ENCODE results near the gene RAET1E. TPM values are rescaled to one million over a fixed set of nuclear protein-coding genes. Genes with fewer than 3 reads are reported as not detected.
"Not testable (repeated sequence)": the region's sequence is repeated elsewhere in the genome, so short reads cannot be mapped to it uniquely, and the experiment has no call there.

RAET1E gene
- total RNA-seq = not detected

- no peak for DNase-seq
- H3K4me3 Mint-ChIP-seq = no peak within 1 kb of the TSS
- CTCF ChIA-PET = no interaction called here
Observed at GRCh38 chr6:149897855-149898744, at the start of gene RAET1E. Gene RAET1E, minus strand, starts transcription at chr6:149898113. Its CDS starts 7,212 bp downstream, at chr6:149890901.

GRCh38 chr6:149947533-149947932, 49.6 kb upstream of the RAET1E start:
- POLR2A ChIA-PET; H3K4me3 Mint-ChIP-seq; DNase-seq; H3K27ac Mint-ChIP-seq; H3K36me3 Mint-ChIP-seq (ENCODE audit: low read depth); H3K4me1 Mint-ChIP-seq; H3K9me3 Mint-ChIP-seq; CTCF ChIA-PET: not testable (repeated sequence)
- peaks cover 69% of the 10 kb centered on the region for H3K27me3 Mint-ChIP-seq

More at GRCh38 chr6:149897855-149898744, at the start of gene RAET1E:
- Mint-ChIP-seq H3K27me3 (peaks cover 21% of the 10 kb centered on the region), H3K27ac (peak within 1 kb of the TSS; percentile 41), H3K9me3 (no peaks in the 10 kb centered on the region), H3K36me3 (ENCODE audit: low read depth) (no peaks in the 10 kb centered on the region), H3K4me1 (peaks cover 38% of the 10 kb centered on the region)
- POLR2A ChIA-PET = no interaction called here

- POLR2A ChIA-PET; H3K4me3 Mint-ChIP-seq; H3K4me1 Mint-ChIP-seq; H3K9me3 Mint-ChIP-seq; H3K36me3 Mint-ChIP-seq (ENCODE audit: low read depth); DNase-seq; H3K27ac Mint-ChIP-seq; CTCF ChIA-PET: not testable (repeated sequence)
- H3K27me3 Mint-ChIP-seq = peaks cover 66% of the 10 kb centered on the region
Observed at GRCh38 chr6:149946631-149947030, 48.7 kb upstream of the RAET1E start.

GRCh38 chr6:149945276-149945675, 47.4 kb upstream of the RAET1E start:
- H3K27ac Mint-ChIP-seq; H3K4me3 Mint-ChIP-seq; H3K9me3 Mint-ChIP-seq; POLR2A ChIA-PET; H3K36me3 Mint-ChIP-seq (ENCODE audit: low read depth); DNase-seq; CTCF ChIA-PET: not testable (repeated sequence)
- Mint-ChIP-seq H3K27me3 (peaks cover 64% of the 10 kb centered on the region), H3K4me1 (peaks cover 21% of the 10 kb centered on the region)

- CTCF ChIA-PET; H3K36me3 Mint-ChIP-seq (ENCODE audit: low read depth); DNase-seq; H3K9me3 Mint-ChIP-seq; H3K27ac Mint-ChIP-seq; POLR2A ChIA-PET: not testable (repeated sequence)
- peaks cover 67% of the 10 kb centered on the region for H3K27me3 Mint-ChIP-seq
- H3K4me3 Mint-ChIP-seq = peak overlapping the region; percentile 39
- H3K4me1 Mint-ChIP-seq = peaks cover 39% of the 10 kb centered on the region
Observed at GRCh38 chr6:149943321-149943720, 45.4 kb upstream of the RAET1E start.

GRCh38 chr6:149942461-149942829, 44.5 kb upstream of the RAET1E start:
- Mint-ChIP-seq H3K4me3 (peak overlapping the region; percentile 92), H3K36me3 (ENCODE audit: low read depth) (peaks cover 3% of the 10 kb centered on the region), H3K4me1 (peaks cover 42% of the 10 kb centered on the region), H3K27ac (no peak overlapping the region), H3K9me3 (no peaks in the 10 kb centered on the region), H3K27me3 (peaks cover 69% of the 10 kb centered on the region)
- CTCF ChIA-PET = no interaction called here
- POLR2A ChIA-PET = interaction anchor here (0.8 kb wide), 1 partner anchor 95 kb away, joined by 3 read pairs; no protein-coding TSS in a partner anchor
- no peak for DNase-seq

- H3K36me3 Mint-ChIP-seq (ENCODE audit: low read depth) = peaks cover 3% of the 10 kb centered on the region
- peak within 1 kb of the TSS; percentile 92 for H3K4me3 Mint-ChIP-seq
- peaks cover 75% of the 10 kb centered on the region for H3K27me3 Mint-ChIP-seq
- CTCF ChIA-PET = interaction anchor here (1.0 kb wide), 1 partner anchor 75 kb away, joined by 4 read pairs; no protein-coding TSS in a partner anchor
- peak; percentile 90 for DNase-seq
- peaks cover 42% of the 10 kb centered on the region for H3K4me1 Mint-ChIP-seq
- POLR2A ChIA-PET = no interaction called here
- H3K9me3 Mint-ChIP-seq = no peaks in the 10 kb centered on the region
- peak within 1 kb of the TSS; percentile 61 for H3K27ac Mint-ChIP-seq
Observed at GRCh38 chr6:149941583-149942460, 43.9 kb upstream of the RAET1E start, which contains the start of gene ULBP2. Gene ULBP2, plus strand, starts transcription at chr6:149942014. Its CDS starts 59 bp downstream, at chr6:149942073.

GRCh38 chr6:149940672-149940982, 42.7 kb upstream of the RAET1E start:
- Mint-ChIP-seq H3K9me3 (no peaks in the 10 kb centered on the region), H3K27me3 (peaks cover 81% of the 10 kb centered on the region), H3K4me3 (peak overlapping the region; percentile 53), H3K27ac (no peak overlapping the region), H3K4me1 (peaks cover 42% of the 10 kb centered on the region), H3K36me3 (ENCODE audit: low read depth) (peaks cover 3% of the 10 kb centered on the region)
- no peak for DNase-seq
- ChIA-PET POLR2A (interaction anchor here (1.1 kb wide), 1 partner anchor 223 kb away, joined by 3 read pairs; the partner anchor contains the start of gene LATS1), CTCF (interaction anchor here (1.0 kb wide), 1 partner anchor 76 kb away, joined by 4 read pairs; no protein-coding TSS in a partner anchor)

GRCh38 chr6:149939909-149940671, 42.2 kb upstream of the RAET1E start:
- peaks cover 3% of the 10 kb centered on the region for H3K36me3 Mint-ChIP-seq (ENCODE audit: low read depth)
- H3K4me1 Mint-ChIP-seq = peaks cover 45% of the 10 kb centered on the region
- ChIA-PET POLR2A (interaction anchor here (1.1 kb wide), 1 partner anchor 222 kb away, joined by 3 read pairs; the partner anchor contains the start of gene LATS1), CTCF (interaction anchor here (1.0 kb wide), 1 partner anchor 77 kb away, joined by 4 read pairs; no protein-coding TSS in a partner anchor)
- H3K27me3 Mint-ChIP-seq = peaks cover 84% of the 10 kb centered on the region
- peak overlapping the region; percentile 53 for H3K4me3 Mint-ChIP-seq
- no peak overlapping the region for H3K27ac Mint-ChIP-seq
- H3K9me3 Mint-ChIP-seq = no peaks in the 10 kb centered on the region
- no peak for DNase-seq

- ChIA-PET CTCF (no interaction called here), POLR2A (interaction anchor here (1.3 kb wide), 1 partner anchor 65 kb away, joined by 3 read pairs; no protein-coding TSS in a partner anchor)
- H3K27me3 Mint-ChIP-seq = peaks cover 90% of the 10 kb centered on the region
- H3K27ac Mint-ChIP-seq = no peak overlapping the region
- H3K4me1 Mint-ChIP-seq = peaks cover 52% of the 10 kb centered on the region
- H3K9me3 Mint-ChIP-seq = no peaks in the 10 kb centered on the region
- H3K4me3 Mint-ChIP-seq = peak overlapping the region; percentile 63
- DNase-seq = no peak
- peaks cover 3% of the 10 kb centered on the region for H3K36me3 Mint-ChIP-seq (ENCODE audit: low read depth)
Observed at GRCh38 chr6:149939356-149939648, 41.4 kb upstream of the RAET1E start.

- ChIA-PET CTCF (no interaction called here), POLR2A (interaction anchor here (1.3 kb wide), 1 partner anchor 66 kb away, joined by 3 read pairs; no protein-coding TSS in a partner anchor)
- H3K27me3 Mint-ChIP-seq = peaks cover 90% of the 10 kb centered on the region
- H3K4me1 Mint-ChIP-seq = peaks cover 54% of the 10 kb centered on the region
- peak; percentile 52 for DNase-seq
- no peaks in the 10 kb centered on the region for H3K9me3 Mint-ChIP-seq
- H3K27ac Mint-ChIP-seq = no peak overlapping the region
- H3K4me3 Mint-ChIP-seq = peak overlapping the region; percentile 63
- peaks cover 3% of the 10 kb centered on the region for H3K36me3 Mint-ChIP-seq (ENCODE audit: low read depth)
Observed at GRCh38 chr6:149938571-149939355, 40.9 kb upstream of the RAET1E start.

- H3K27ac Mint-ChIP-seq; H3K9me3 Mint-ChIP-seq; H3K36me3 Mint-ChIP-seq (ENCODE audit: low read depth); DNase-seq; CTCF ChIA-PET: not testable (repeated sequence)
- POLR2A ChIA-PET = interaction anchor here (1.3 kb wide), 1 partner anchor 67 kb away, joined by 3 read pairs; no protein-coding TSS in a partner anchor
- Mint-ChIP-seq H3K27me3 (peaks cover 91% of the 10 kb centered on the region), H3K4me1 (peaks cover 54% of the 10 kb centered on the region), H3K4me3 (peak overlapping the region; percentile 63)
Observed at GRCh38 chr6:149938013-149938570, 40.2 kb upstream of the RAET1E start.

Measured in activated CD4-positive, alpha-beta memory T cell treated with anti-CD3 and anti-CD28 coated beads, Interleukin-2, amount 10 ng/mL, durations not matched to agents 7 days and 5 days (primary cell).